ENCODE measurements around the gene AP4E1. TPM values are rescaled to one million over a fixed set of nuclear protein-coding genes. Genes with fewer than 3 reads are reported as not detected.

AP4E1 gene
- total and polyA plus RNA-seq, 2 of the 8 experiments (the other 6 are each of a cell fraction or from before 2014, with no cell fraction given): 1.4 to 10.9 TPM

DNA sequence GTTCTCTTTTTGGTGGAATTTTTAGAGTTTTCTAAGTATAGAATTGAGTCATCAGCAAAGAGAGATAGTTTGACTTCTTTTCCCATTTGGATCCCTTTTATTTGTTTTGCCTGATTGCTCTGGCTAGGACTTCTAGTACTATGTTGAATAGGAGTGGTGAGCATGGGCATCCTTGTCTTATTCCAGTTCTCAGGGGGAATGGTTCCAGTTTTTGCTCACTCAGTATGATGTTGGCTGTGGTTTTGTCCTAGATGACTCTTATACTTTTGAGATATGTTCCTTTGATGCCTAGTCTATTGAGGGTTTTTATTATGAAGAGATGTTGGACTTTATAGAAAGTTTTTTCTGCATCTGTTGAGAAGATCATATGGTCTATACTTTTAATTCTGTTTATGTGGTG is 113.7 kb downstream of the AP4E1 start:
- Histone ChIP-seq H3K79me2 (ENCODE audit: control insufficient read depth in 1 of 2, insufficient read depth in 2 of 2, low read length in 2 of 2) (no peaks in the 10 kb centered on the region), H3K4me1 (replicated peaks in 1 of 4; ENCODE audit: control insufficient read depth in 3 of 4, insufficient read depth in 4 of 4, low read length in 3 of 4) (no peaks in the 10 kb centered on the region), H2BK120ac (replicated peaks; ENCODE audit: low read depth, low read length) (no peak overlapping the region), H4K8ac (ENCODE audit: extremely low read depth, insufficient read depth, low read length) (no peak overlapping the region), H3K4me2 (ENCODE audit: insufficient read depth in 1 of 2, low read depth in 2 of 2, low read length in 2 of 2) (no peak overlapping the region), H4K20me1 (replicated peaks in 1 of 2; ENCODE audit: control insufficient read depth in 1 of 2, insufficient read depth in 2 of 2, low read length in 2 of 2) (no peaks in the 10 kb centered on the region), H2AFZ (ENCODE audit: low read length) (no peak overlapping the region), H3K79me1 (ENCODE audit: low read depth, low read length) (no peaks in the 10 kb centered on the region), H2BK20ac (ENCODE audit: low read length) (no peak overlapping the region), H3K36me3 (ENCODE audit: control insufficient read depth in 2 of 4, insufficient read depth in 4 of 4, low read length in 3 of 4) (no peaks in the 10 kb centered on the region), H3K9ac (replicated peaks in 1 of 4; ENCODE audit: extremely low read depth in 1 of 4, low read depth in 3 of 4, low read length in 3 of 4) (no peak overlapping the region), H3K27me3 (replicated peaks in 1 of 4; ENCODE audit: control insufficient read depth in 3 of 4, extremely low read depth in 1 of 4, insufficient read depth in 3 of 4, low read length in 3 of 4) (no peaks in the 10 kb centered on the region), H3K4me3 (ENCODE audit: extremely low read depth in 1 of 4, insufficient read depth in 2 of 4, low read depth in 3 of 4, low read length in 4 of 4) (no peak overlapping the region), H3K14ac (ENCODE audit: insufficient read length) (no peak overlapping the region), H2BK12ac (ENCODE audit: low read depth, low read length) (no peak overlapping the region), H4K91ac (replicated peaks; ENCODE audit: insufficient read length, low read length) (no peak overlapping the region), H3K18ac (ENCODE audit: extremely low read depth, low read length) (no peak overlapping the region), H2AK5ac (ENCODE audit: low read depth, low read length) (no peak overlapping the region), H3K23me2 (ENCODE audit: low read depth, low read length) (no peaks in the 10 kb centered on the region), H3K23ac (ENCODE audit: insufficient read length) (no peak overlapping the region), H4K5ac (ENCODE audit: insufficient read length, low read depth, low read length) (no peak overlapping the region), H2BK5ac (ENCODE audit: low read depth, low read length) (no peak overlapping the region), H2BK15ac (ENCODE audit: low read length) (no peak overlapping the region), H3K9me3 (ENCODE audit: insufficient read depth in 2 of 2, low read depth in 1 of 2, low read length in 1 of 2) (no peaks in the 10 kb centered on the region), H3K4ac (replicated peaks; ENCODE audit: insufficient read length, low read depth, low read length) (no peak overlapping the region), H3K27ac (ENCODE audit: low read depth, low read length) (no peak overlapping the region), H3K56ac (replicated peaks; ENCODE audit: insufficient read length, low read depth, low read length) (no peak overlapping the region)
- ChIA-PET POLR2A (ENCODE audit: partially characterized antibody) (no interaction called here), CTCF (ENCODE audit: partially characterized antibody) (interaction anchor here (1.5 kb wide), 1 partner anchor 16 kb away, joined by 4 read pairs; no protein-coding TSS in a partner anchor)
- FAIRE-seq (no peak), DNase-seq (ENCODE audit: low read depth in 1 of 2, low spot score in 2 of 2) (no peak)
- TF ChIP-seq SIRT6 (IDR thresholded peaks at IDR 0.05; ENCODE audit: low read length) (no peak), BCL11A (IDR thresholded peaks at IDR 0.05; ENCODE audit: low read depth in 2 of 2, low read length in 2 of 2) (no peak), RNF2 (IDR thresholded peaks at IDR 0.05; ENCODE audit: borderline replicate concordance, low read depth, low read length, missing control alignments, poor library complexity, severe bottlenecking) (no peak), JUND (IDR thresholded peaks at IDR 0.05; ENCODE audit: low read length) (no peak), FOSL1 (IDR thresholded peaks at IDR 0.05; ENCODE audit: insufficient read depth, low read depth, low read length) (no peak), POLR2A (IDR thresholded peaks at IDR 0.05; ENCODE audit: control extremely low read depth in 1 of 2, low read depth in 2 of 2, low read length in 2 of 2) (no peak), JUN (IDR thresholded peaks at IDR 0.05; ENCODE audit: low read depth, low read length) (no peak), CHD2 (IDR thresholded peaks at IDR 0.05; ENCODE audit: low read length) (no peak), SIN3A (conservative IDR thresholded peaks at IDR 0.05 in 1 of 2, IDR thresholded peaks at IDR 0.05 in 1 of 2; ENCODE audit: low read depth in 1 of 2, low read length in 2 of 2) (no peak), NANOG (IDR thresholded peaks at IDR 0.05; ENCODE audit: insufficient read depth, low read depth, low read length, poor library complexity, severe bottlenecking) (no peak), TBP (IDR thresholded peaks at IDR 0.05; ENCODE audit: low read depth, low read length) (no peak), RFX5 (IDR thresholded peaks at IDR 0.05; ENCODE audit: borderline replicate concordance, low read depth, low read length) (no peak), MAFK (IDR thresholded peaks at IDR 0.05; ENCODE audit: low read depth, low read length) (no peak), ASH2L (IDR thresholded peaks at IDR 0.05; ENCODE audit: low read length) (no peak), POU5F1 (IDR thresholded peaks at IDR 0.05; ENCODE audit: low read depth, low read length) (no peak)
- TF ChIP-seq, protein P1, sequence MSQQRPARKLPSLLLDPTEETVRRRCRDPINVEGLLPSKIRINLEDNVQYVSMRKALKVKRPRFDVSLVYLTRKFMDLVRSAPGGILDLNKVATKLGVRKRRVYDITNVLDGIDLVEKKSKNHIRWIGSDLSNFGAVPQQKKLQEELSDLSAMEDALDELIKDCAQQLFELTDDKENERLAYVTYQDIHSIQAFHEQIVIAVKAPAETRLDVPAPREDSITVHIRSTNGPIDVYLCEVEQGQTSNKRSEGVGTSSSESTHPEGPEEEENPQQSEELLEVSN (IDR thresholded peaks at IDR 0.05): no peak
